ENCODE data around the gene CLDN14.

DNA sequence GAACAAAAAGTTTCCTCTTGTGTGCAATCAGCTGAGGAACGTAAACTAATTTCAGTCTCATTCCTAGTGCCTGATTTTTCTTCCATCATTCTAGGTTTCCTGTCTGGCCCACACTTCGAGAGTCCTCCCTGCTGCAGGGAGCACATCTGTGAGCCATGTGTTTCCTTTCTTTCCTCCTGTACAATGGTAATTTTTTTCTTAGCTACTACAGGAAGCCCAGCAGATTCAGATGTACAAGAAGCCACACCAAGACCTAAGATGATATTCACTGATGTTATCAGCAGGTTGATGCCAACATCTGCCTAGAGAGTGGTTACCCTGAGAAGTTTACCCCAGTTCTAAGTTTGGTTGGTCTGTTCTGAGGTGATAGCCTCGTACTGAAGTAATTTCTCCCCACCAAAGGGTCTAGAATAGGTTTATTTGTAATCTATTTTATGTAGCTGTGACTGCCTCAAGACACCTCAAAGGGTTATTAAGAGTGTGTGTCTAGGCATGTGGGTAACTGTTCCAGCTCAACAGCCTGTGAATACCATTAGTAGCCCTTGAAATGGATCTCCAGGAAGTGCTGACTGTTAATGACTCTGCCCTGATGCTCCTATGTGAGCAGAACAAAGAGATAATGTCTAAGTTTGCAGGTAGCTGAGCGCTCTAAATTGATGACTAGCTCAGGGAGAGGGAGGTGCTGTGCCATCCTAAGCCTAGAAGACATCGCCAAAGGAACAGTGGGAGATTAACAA, 31.7 kb upstream of the CLDN14 start:
- TF ChIP-seq POLR2AphosphoS5 (IDR thresholded peaks at IDR 0.05) (no peak), POLR2A (IDR thresholded peaks at IDR 0.05) (no peak)
- TF ChIP-seq, protein P1, sequence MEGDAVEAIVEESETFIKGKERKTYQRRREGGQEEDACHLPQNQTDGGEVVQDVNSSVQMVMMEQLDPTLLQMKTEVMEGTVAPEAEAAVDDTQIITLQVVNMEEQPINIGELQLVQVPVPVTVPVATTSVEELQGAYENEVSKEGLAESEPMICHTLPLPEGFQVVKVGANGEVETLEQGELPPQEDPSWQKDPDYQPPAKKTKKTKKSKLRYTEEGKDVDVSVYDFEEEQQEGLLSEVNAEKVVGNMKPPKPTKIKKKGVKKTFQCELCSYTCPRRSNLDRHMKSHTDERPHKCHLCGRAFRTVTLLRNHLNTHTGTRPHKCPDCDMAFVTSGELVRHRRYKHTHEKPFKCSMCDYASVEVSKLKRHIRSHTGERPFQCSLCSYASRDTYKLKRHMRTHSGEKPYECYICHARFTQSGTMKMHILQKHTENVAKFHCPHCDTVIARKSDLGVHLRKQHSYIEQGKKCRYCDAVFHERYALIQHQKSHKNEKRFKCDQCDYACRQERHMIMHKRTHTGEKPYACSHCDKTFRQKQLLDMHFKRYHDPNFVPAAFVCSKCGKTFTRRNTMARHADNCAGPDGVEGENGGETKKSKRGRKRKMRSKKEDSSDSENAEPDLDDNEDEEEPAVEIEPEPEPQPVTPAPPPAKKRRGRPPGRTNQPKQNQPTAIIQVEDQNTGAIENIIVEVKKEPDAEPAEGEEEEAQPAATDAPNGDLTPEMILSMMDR (IDR thresholded peaks at IDR 0.05) = no peak

All from prostate gland (tissue), 2 donors.